CD14-positive monocyte (primary cell): ENCODE results near the gene FAM53B. TPM values are rescaled to one million over a fixed set of nuclear protein-coding genes. Genes with fewer than 3 reads are reported as not detected.
A peak's percentile ranks its signal among the peaks of the same experiment; 100 is the strongest.

Experiments
- DNase-seq, 3 donors: peaks; one replicate each; pipeline ENCODE4 v3.0.0-alpha.2; 2011 to 2022
- H2AFZ ChIP-seq: 2 replicates; pipeline ENCODE4 v1.6.0; 2012; ENCODE audit warnings: mild to moderate bottlenecking, low read depth, low read length, inconsistent platforms; ENCODE audit not compliant: insufficient read depth, poor library complexity, severe bottlenecking
- H3K27ac ChIP-seq, 2 donors: 1 replicate in 1 of 2; 2 replicates in 1 of 2; pipeline ENCODE4 v1.5.1; 2012 to 2013; ENCODE audit warnings: low read length in 2 of 2, control low read depth in 1 of 2, inconsistent platforms in 1 of 2, low read depth in 1 of 2, mild to moderate bottlenecking in 1 of 2
- H3K27me3 ChIP-seq, 2 donors: one replicate each; pipeline versions ENCODE4 v1.6.0 to v1.6.1; 2011 to 2013; ENCODE audit warnings: low read length in 2 of 2; ENCODE audit not compliant: control insufficient read depth in 2 of 2, insufficient read depth in 2 of 2
- H3K36me3 ChIP-seq, 2 donors: replicated peaks in 1 of 2; 1 replicate in 1 of 2; 2 replicates in 1 of 2; pipeline versions ENCODE4 v1.5.1 to v1.6.1; 2012 to 2013; ENCODE audit warnings: low read length in 2 of 2, control low read depth in 1 of 2, inconsistent platforms in 1 of 2, mild to moderate bottlenecking in 1 of 2; ENCODE audit not compliant: insufficient read depth in 2 of 2, control insufficient read depth in 1 of 2
- H3K4me1 ChIP-seq, 2 donors: 1 replicate in 1 of 2; 2 replicates in 1 of 2; pipeline versions ENCODE4 v1.5.1 to v1.6.1; 2012 to 2013; ENCODE audit warnings: low read length in 2 of 2, control low read depth in 1 of 2, inconsistent platforms in 1 of 2, mild to moderate bottlenecking in 1 of 2, moderate library complexity in 1 of 2; ENCODE audit not compliant: insufficient read depth in 2 of 2, control insufficient read depth in 1 of 2
- H3K4me2 ChIP-seq: replicated peaks from 2 replicates; pipeline ENCODE3; 2012; ENCODE audit warnings: low read length, moderate library complexity, mild to moderate bottlenecking; ENCODE audit not compliant: poor library complexity, severe bottlenecking; ENCODE audit errors: extremely low read depth
- H3K4me3 ChIP-seq, 3 experiments: fragments of 200-600 bp in 1 of 3; sonication (generic) in 1 of 3; replicated peaks in 1 of 3; 1 replicate in 2 of 3; 2 replicates in 1 of 3; pipeline ENCODE4 v1.5.1; 2011 to 2013; ENCODE audit warnings: low read length in 3 of 3, mild to moderate bottlenecking in 3 of 3, control low read depth in 2 of 3, low read depth in 2 of 3, inconsistent platforms in 1 of 3, moderate library complexity in 1 of 3
- H3K79me2 ChIP-seq: 2 replicates; pipeline ENCODE4 v1.6.0; 2012; ENCODE audit warnings: mild to moderate bottlenecking, control low read depth, inconsistent platforms, low read length, moderate library complexity; ENCODE audit not compliant: insufficient read depth
- H3K9ac ChIP-seq: 2 replicates; pipeline ENCODE4 v1.6.0; 2017; ENCODE audit warnings: low read length, mild to moderate bottlenecking; ENCODE audit not compliant: insufficient read depth, poor library complexity, severe bottlenecking
- H3K9me3 ChIP-seq, 2 donors: replicated peaks in 1 of 2; 1 replicate in 1 of 2; 2 replicates in 1 of 2; pipeline versions ENCODE4 v1.5.1 to v1.6.1; 2012 to 2013; ENCODE audit warnings: low read length in 2 of 2, control low read depth in 1 of 2; ENCODE audit not compliant: control insufficient read depth in 1 of 2, insufficient read depth in 1 of 2
- H4K20me1 ChIP-seq: 2 replicates; pipeline ENCODE4 v1.6.0; 2012; ENCODE audit warnings: mild to moderate bottlenecking, low read length, control low read depth, moderate library complexity; ENCODE audit not compliant: insufficient read depth
- H3K27ac Mint-ChIP-seq, 7 donors: one replicate each; pipeline ENCODE4 v1.8.0; 2020; ENCODE audit warnings: mild to moderate bottlenecking in 7 of 7, mixed read lengths in 7 of 7, moderate library complexity in 6 of 7, inconsistent platforms in 2 of 7
- H3K27me3 Mint-ChIP-seq, 3 donors: one replicate each; pipeline ENCODE4 v1.8.0; 2021 to 2022; ENCODE audit warnings: low read depth in 3 of 3, mild to moderate bottlenecking in 3 of 3, mixed read lengths in 3 of 3, moderate library complexity in 3 of 3, inconsistent platforms in 1 of 3
- H3K36me3 Mint-ChIP-seq, 2 donors: one replicate each; pipeline ENCODE4 v1.8.0; 2020; ENCODE audit warnings: mixed read lengths in 2 of 2, inconsistent platforms in 1 of 2, mild to moderate bottlenecking in 1 of 2
- H3K4me1 Mint-ChIP-seq: one replicate; pipeline ENCODE4 v1.8.0; 2020; ENCODE audit warnings: mild to moderate bottlenecking, mixed read lengths
- H3K4me3 Mint-ChIP-seq, 2 donors: one replicate each; pipeline ENCODE4 v1.8.0; 2020; ENCODE audit warnings: mild to moderate bottlenecking in 2 of 2, mixed read lengths in 2 of 2, moderate library complexity in 1 of 2
- H3K9me3 Mint-ChIP-seq, 7 donors: one replicate each; pipeline ENCODE4 v1.8.0; 2020 to 2022; ENCODE audit warnings: mixed read lengths in 7 of 7, mild to moderate bottlenecking in 6 of 7, moderate library complexity in 6 of 7, inconsistent platforms in 2 of 7
- CTCF ChIP-seq: fragments of 200-600 bp; IDR thresholded peaks from one replicate; pipeline ENCODE4 v1.8.0; 2022; ENCODE audit warnings: antibody characterized with exemption, mild to moderate bottlenecking
- WGBS: methylation state at CpG from one replicate; pipeline ENCODE4 v1.1.5; 2013; ENCODE audit warnings: missing lambda C conversion rate; ENCODE audit not compliant: insufficient coverage; 5-methylcytosine and 5-hydroxymethylcytosine counted together
- intact Hi-C, 2 donors: fragments of 100-400 bp; cut with micrococcal nuclease; formaldehyde crosslinking; loops; one replicate each; pipeline versions ENCODE4 v1.15.0 to v1.15.1; 2023
- polyA plus RNA-seq, 3 donors: library from polyadenylated mRNA; depleted of rRNA in 1 of 3; unstranded in 2 of 3; stranded (reverse) in 1 of 3; fragments of 300-500 nt in 2 of 3; fragments of >200 nt in 1 of 3; fragmentation: Illumina TruSeq in 2 of 3; gene quantifications; 1 replicate in 2 of 3; 2 replicates in 1 of 3; pipeline ENCODE4 v1.2.3, GENCODE V29; 2012 to 2021

The FAM53B gene
- polyA plus RNA-seq, 3 donors, result 5.8 to 23.3 (median 12.6) TPM

GRCh38 chr10:124683814-124684213, 60.4 kb downstream of the FAM53B start:
- Histone ChIP-seq H3K79me2 (peaks cover 71% of the 10 kb centered on the region), H3K27me3 (no peaks in the 10 kb centered on the region), H4K20me1 (no peaks in the 10 kb centered on the region), H3K4me3 (peak overlapping the region in 1 of 3 experiments; percentile 35), H3K36me3 (peaks cover 17 to 36% of the 10 kb centered on the region in 2 donors), H3K9ac (peak overlapping the region; percentile 16), H3K4me2 (peak overlapping the region; percentile 13), H3K4me1 (peaks cover 91 to 96% of the 10 kb centered on the region in 2 donors), H2AFZ (no peak overlapping the region), H3K27ac (peak overlapping the region; percentile 87 to 99), H3K9me3 (no peaks in the 10 kb centered on the region)
- peak in 2 of 3 donors; percentile 72 to 75 for DNase-seq
- Mint-ChIP-seq H3K36me3 (peaks cover 60 to 71% of the 10 kb centered on the region in 2 donors), H3K4me1 (peaks cover 84% of the 10 kb centered on the region), H3K9me3 (no peaks in the 10 kb centered on the region), H3K27ac (peak overlapping the region; percentile 84 to 97 (median 94)), H3K4me3 (peak overlapping the region; percentile 46 to 51), H3K27me3 (no peaks in the 10 kb centered on the region)
- intact Hi-C loops, result loop anchor here (5.0 kb wide), 2 partner anchors 42 to 58 kb away; partner anchors contain the start of gene FAM53B (in 1 of the 2)
- 2% methylated on average over 4 of the region's 5 CpGs for WGBS
- TF ChIP-seq CTCF, result no peak

GRCh38 chr10:124681626-124682552, 62.3 kb downstream of the FAM53B start:
- Mint-ChIP-seq H3K27ac (peak overlapping the region; percentile 93 to 98 (median 96)), H3K4me3 (no peak overlapping the region), H3K36me3 (peaks cover 63 to 72% of the 10 kb centered on the region in 2 donors), H3K9me3 (peaks cover 0 to 2% (median 0%) of the 10 kb centered on the region in 7 donors), H3K4me1 (peaks cover 90% of the 10 kb centered on the region), H3K27me3 (no peaks in the 10 kb centered on the region)
- H3K4me3 ChIP-seq, result no peak overlapping the region
- peak overlapping the region; percentile 63 for H3K9ac ChIP-seq
- H3K79me2 ChIP-seq, result peaks cover 71% of the 10 kb centered on the region
- no peak for TF ChIP-seq CTCF
- no peak overlapping the region for H3K4me2 ChIP-seq
- H3K4me1 ChIP-seq, result peaks cover 98 to 100% of the 10 kb centered on the region in 2 donors
- peak overlapping the region; percentile 99 for H3K27ac ChIP-seq
- WGBS, result 98% methylated on average over 33 of the region's 36 CpGs
- no peaks in the 10 kb centered on the region for H3K27me3 ChIP-seq
- no peaks in the 10 kb centered on the region for H4K20me1 ChIP-seq
- peaks cover 17 to 28% of the 10 kb centered on the region in 2 donors for H3K36me3 ChIP-seq
- intact Hi-C loops, result loop anchor here (2.0 to 5.0 kb wide), 3 partner anchors 37 to 60 kb away; partner anchors contain the start of gene FAM53B (in 1 of the 2)
- H3K9me3 ChIP-seq, result no peaks in the 10 kb centered on the region
- DNase-seq, result no peak
- H2AFZ ChIP-seq, result no peak overlapping the region
